PFSK-1 (cell line): Measurements from ENCODE around the gene ATF7.

Experiments
- FOXP2 ChIP-seq: optimal IDR thresholded peaks from 2 replicates; pipeline ENCODE3; 2011; ENCODE audit warnings: borderline replicate concordance, control low read depth, inconsistent platforms; ENCODE audit not compliant: insufficient read depth; ENCODE audit errors: extremely low read length, extremely low read depth
- POLR2AphosphoS5 ChIP-seq: IDR thresholded peaks from 2 replicates; pipeline ENCODE4 v1.6.1; 2012; ENCODE audit warnings: low read depth, mild to moderate bottlenecking, control low read depth, low read length, moderate library complexity
- SIN3A ChIP-seq: IDR thresholded peaks from 2 replicates; pipeline ENCODE4 v1.6.1; 2012; ENCODE audit warnings: mild to moderate bottlenecking, low read length, moderate library complexity, borderline replicate concordance; ENCODE audit not compliant: insufficient read depth
- TAF1 ChIP-seq: IDR thresholded peaks from 2 replicates; pipeline ENCODE4 v1.6.1; 2012; ENCODE audit warnings: low read length, control low read depth, borderline replicate concordance; ENCODE audit not compliant: insufficient read depth
- TF ChIP-seq, protein P1 (sequence below), 2 experiments: IDR thresholded peaks; 2 replicates each; pipeline versions ENCODE4 v1.6.1 to v1.8.0; 2011 to 2012; ENCODE audit warnings: low read depth in 2 of 2, low read length in 2 of 2, control low read depth in 1 of 2, inconsistent platforms in 1 of 2, mild to moderate bottlenecking in 1 of 2, moderate library complexity in 1 of 2; ENCODE audit not compliant: insufficient read depth in 1 of 2

The ATF7 gene

DNA sequence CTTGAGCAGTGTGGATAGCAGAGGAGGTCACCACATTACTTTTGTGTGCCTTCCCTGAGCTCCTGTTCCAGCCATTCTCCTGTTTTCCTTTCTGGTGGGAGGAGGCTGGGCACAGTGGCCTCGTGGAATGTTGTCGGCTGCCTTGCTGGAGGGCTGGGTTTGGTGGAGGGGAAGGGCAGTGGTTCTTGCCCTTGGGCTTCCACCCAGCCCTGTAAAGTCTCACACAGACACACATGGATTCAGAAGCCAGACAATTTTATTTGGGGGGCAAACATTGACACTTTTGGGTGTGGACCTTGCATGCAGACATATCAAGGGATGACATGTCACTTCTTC, 119.8 kb downstream of the ATF7 start:
- TF ChIP-seq TAF1 (no peak), POLR2AphosphoS5 (no peak), SIN3A (no peak), FOXP2 (no peak)
- TF ChIP-seq, protein P1, sequence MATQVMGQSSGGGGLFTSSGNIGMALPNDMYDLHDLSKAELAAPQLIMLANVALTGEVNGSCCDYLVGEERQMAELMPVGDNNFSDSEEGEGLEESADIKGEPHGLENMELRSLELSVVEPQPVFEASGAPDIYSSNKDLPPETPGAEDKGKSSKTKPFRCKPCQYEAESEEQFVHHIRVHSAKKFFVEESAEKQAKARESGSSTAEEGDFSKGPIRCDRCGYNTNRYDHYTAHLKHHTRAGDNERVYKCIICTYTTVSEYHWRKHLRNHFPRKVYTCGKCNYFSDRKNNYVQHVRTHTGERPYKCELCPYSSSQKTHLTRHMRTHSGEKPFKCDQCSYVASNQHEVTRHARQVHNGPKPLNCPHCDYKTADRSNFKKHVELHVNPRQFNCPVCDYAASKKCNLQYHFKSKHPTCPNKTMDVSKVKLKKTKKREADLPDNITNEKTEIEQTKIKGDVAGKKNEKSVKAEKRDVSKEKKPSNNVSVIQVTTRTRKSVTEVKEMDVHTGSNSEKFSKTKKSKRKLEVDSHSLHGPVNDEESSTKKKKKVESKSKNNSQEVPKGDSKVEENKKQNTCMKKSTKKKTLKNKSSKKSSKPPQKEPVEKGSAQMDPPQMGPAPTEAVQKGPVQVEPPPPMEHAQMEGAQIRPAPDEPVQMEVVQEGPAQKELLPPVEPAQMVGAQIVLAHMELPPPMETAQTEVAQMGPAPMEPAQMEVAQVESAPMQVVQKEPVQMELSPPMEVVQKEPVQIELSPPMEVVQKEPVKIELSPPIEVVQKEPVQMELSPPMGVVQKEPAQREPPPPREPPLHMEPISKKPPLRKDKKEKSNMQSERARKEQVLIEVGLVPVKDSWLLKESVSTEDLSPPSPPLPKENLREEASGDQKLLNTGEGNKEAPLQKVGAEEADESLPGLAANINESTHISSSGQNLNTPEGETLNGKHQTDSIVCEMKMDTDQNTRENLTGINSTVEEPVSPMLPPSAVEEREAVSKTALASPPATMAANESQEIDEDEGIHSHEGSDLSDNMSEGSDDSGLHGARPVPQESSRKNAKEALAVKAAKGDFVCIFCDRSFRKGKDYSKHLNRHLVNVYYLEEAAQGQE (IDR thresholded peaks at IDR 0.05; ENCODE audit: insufficient read depth in 1 of 2, low read depth in 2 of 2, low read length in 2 of 2) = no peak

DNA sequence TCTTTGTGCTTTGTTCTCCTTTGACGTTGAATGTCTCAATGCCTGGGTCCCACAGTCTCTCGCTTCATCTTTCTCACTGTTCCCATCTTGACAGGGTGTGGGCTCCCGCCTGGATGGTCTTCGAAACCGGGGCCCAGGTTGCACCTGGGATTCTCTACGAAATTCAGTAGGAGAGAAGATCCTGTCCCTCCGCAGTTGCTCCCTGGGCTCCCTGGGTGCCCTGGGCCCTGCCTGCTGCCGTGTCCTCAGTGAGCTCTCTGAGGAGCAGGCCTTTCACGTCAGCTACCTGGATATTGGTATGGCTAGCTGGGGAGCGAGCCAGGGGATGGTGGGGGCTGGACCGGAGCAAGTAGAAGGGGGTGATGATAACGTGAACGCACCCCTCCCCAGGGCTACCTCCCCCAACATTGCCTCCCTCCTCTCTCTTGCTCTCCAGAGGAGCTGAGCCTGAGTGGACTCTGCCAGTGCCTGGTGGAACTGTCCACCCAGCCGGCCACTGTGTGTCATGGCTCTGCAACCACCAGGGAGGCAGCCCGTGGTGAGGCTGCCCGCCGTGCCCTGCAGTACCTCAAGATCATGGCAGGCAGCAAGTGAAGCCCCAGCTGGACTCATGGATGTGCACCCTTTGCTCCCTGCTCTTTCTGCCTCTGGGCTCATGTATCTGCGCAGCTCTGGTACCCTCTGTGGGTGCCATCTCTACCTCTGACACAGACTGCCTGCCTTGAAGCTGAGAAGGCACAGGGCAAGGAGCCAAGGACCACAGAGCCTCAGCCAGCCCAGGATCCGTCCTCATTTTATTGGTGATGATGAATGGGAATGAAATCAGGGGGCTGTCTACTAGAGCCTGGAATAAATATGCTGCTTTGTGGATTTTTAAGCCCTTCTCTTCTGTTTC, 120.4 kb downstream of the ATF7 start:
- TF ChIP-seq POLR2AphosphoS5 (no peak), TAF1 (no peak), SIN3A (no peak), FOXP2 (no peak)
- TF ChIP-seq, protein P1 (IDR thresholded peaks at IDR 0.05; ENCODE audit: insufficient read depth in 1 of 2, low read depth in 2 of 2, low read length in 2 of 2) = no peak

DNA sequence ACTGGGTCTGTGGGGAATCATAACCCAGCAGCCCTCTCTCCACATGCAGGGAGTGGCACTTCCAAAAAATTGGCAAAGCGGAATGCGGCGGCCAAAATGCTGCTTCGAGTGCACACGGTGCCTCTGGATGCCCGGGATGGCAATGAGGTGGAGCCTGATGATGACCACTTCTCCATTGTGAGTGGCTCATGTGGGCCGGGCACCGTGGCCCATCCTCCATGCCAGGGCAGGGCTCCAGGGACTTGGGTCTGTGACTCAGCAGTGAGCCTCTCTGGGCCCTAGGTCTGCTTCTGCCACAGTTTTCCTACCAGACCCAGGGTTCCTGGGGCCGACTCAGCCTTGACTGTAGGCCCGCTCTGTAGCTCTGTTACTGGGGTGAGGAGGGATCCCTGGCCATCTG, 121.1 kb downstream of the ATF7 start:
- TF ChIP-seq SIN3A = no peak
- TF ChIP-seq FOXP2 = no peak
- no peak for TF ChIP-seq TAF1
- TF ChIP-seq, protein P1 (IDR thresholded peaks at IDR 0.05; ENCODE audit: insufficient read depth in 1 of 2, low read depth in 2 of 2, low read length in 2 of 2) = no peak
- TF ChIP-seq POLR2AphosphoS5 = no peak

DNA sequence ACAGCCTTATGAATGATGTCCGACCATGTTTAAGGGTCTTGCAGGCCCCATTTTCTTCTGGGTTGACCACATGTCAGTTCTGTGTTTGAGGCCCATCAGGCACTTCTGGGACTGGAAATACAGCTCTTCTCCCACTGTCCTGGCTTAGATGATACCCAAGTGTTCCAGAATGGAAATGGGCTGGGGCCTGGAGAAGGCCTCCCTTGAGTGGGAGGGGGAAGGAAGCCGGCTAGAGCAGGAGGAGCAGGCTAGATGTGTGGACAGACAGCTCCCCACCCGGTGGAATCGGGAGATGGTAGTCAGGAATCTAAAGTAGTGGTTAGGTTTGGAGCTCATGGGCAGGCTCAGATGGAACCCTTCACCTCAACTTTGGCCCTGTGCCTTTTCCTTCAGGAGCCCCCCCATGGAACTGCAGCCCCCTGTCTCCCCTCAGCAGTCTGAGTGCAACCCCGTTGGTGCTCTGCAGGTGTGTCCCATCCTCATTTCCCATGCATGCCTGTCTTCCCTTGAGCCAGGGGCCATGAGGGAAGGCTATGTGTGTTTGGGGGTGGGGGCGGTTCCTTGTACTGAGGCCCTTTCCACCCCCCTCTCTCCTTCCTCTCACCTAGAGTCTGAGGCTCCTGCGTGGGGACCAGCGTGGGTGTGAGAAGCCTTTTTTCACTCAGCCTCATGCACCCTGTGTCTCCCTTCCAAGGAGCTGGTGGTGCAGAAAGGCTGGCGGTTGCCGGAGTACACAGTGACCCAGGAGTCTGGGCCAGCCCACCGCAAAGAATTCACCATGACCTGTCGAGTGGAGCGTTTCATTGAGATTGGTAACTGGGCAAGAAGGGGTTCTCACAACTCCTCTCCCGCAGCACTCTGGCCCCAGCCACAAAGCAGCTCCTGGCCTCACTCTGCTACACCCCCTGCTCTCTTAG, 121.9 kb downstream of the ATF7 start:
- no peak for TF ChIP-seq POLR2AphosphoS5
- TF ChIP-seq, protein P1 (IDR thresholded peaks at IDR 0.05; ENCODE audit: insufficient read depth in 1 of 2, low read depth in 2 of 2, low read length in 2 of 2) = no peak
- no peak for TF ChIP-seq TAF1
- TF ChIP-seq FOXP2 = no peak
- no peak for TF ChIP-seq SIN3A
